Spleen (tissue), 11 donors: ENCODE data around the gene EML2. TPM values are rescaled to one million over a fixed set of nuclear protein-coding genes. Genes with fewer than 3 reads are reported as not detected.

ENCODE experiments used
- DNase-seq: peaks from one replicate; pipeline ENCODE4 v3.0.0-alpha.2; 2020
- H3K27ac ChIP-seq, 8 donors: fragments of 200-600 bp; sonication (generic) in 7 of 8; 1 replicate in 4 of 8; 2 replicates in 4 of 8; pipeline versions ENCODE4 v1.5.0 to v1.8.0; 2016 to 2021; ENCODE audit warnings: inconsistent platforms in 4 of 8, mild to moderate bottlenecking in 4 of 8, moderate library complexity in 1 of 8
- H3K27me3 ChIP-seq, 7 donors: fragments of 200-600 bp; sonication (generic) in 6 of 7; replicated peaks in 1 of 7; 1 replicate in 4 of 7; 2 replicates in 3 of 7; pipeline versions ENCODE4 v1.5.0 to v1.8.0; 2016 to 2021; ENCODE audit warnings: inconsistent platforms in 3 of 7, mild to moderate bottlenecking in 1 of 7
- H3K36me3 ChIP-seq, 6 donors: fragments of 200-600 bp; sonication (generic) in 5 of 6; 1 replicate in 4 of 6; 2 replicates in 2 of 6; pipeline versions ENCODE4 v1.5.0 to v1.8.0; 2016 to 2021; ENCODE audit warnings: inconsistent platforms in 2 of 6
- H3K4me1 ChIP-seq, 6 donors: fragments of 200-600 bp; sonication (generic) in 5 of 6; 1 replicate in 3 of 6; 2 replicates in 3 of 6; pipeline versions ENCODE4 v1.5.0 to v1.8.0; 2016 to 2021; ENCODE audit warnings: inconsistent platforms in 3 of 6
- H3K4me3 ChIP-seq, 8 donors: fragments of 200-600 bp; sonication (generic) in 7 of 8; 1 replicate in 4 of 8; 2 replicates in 4 of 8; pipeline versions ENCODE4 v1.5.0 to v1.8.0; 2016 to 2021; ENCODE audit warnings: inconsistent platforms in 4 of 8, mild to moderate bottlenecking in 4 of 8, moderate library complexity in 2 of 8
- H3K9me3 ChIP-seq, 8 donors: fragments of 200-600 bp; sonication (generic) in 7 of 8; 1 replicate in 4 of 8; 2 replicates in 4 of 8; pipeline versions ENCODE4 v1.5.0 to v1.8.0; 2016 to 2021; ENCODE audit warnings: inconsistent platforms in 4 of 8
- CTCF ChIP-seq, 11 experiments: fragments of 200-600 bp in 7 of 11; fragments of 450-650 bp in 4 of 11; sonication (generic) in 4 of 11; IDR thresholded peaks in 8 of 11; conservative IDR thresholded peaks in 3 of 11; 1 replicate in 7 of 11; 2 replicates in 4 of 11; pipeline versions ENCODE4 v1.4.0 to v1.8.0; 2016 to 2021; ENCODE audit warnings: antibody characterized with exemption in 11 of 11, inconsistent platforms in 4 of 11, mild to moderate bottlenecking in 1 of 11
- POLR2A ChIP-seq, 3 donors: fragments of 450-650 bp; IDR thresholded peaks; one replicate each; pipeline ENCODE4 v1.5.1; 2017; ENCODE audit warnings: antibody characterized with exemption in 3 of 3, mild to moderate bottlenecking in 1 of 3
- POLR2AphosphoS5 ChIP-seq, 3 donors: sonication (generic); formaldehyde crosslinking; IDR thresholded peaks; one replicate each; pipeline ENCODE4 v1.5.1; 2017; ENCODE audit warnings: antibody characterized with exemption in 3 of 3
- WGBS, 5 donors: extraction: QIAGEN DNeasy Blood & Tissue Kit in 3 of 5; methylation state at CpG; one replicate each; pipeline versions ENCODE4 v1.1.5 to v1.1.7; 2013 to 2018; 5-methylcytosine and 5-hydroxymethylcytosine counted together
- intact Hi-C: fragments of 100-400 bp; cut with DNase I; formaldehyde crosslinking; loops from one replicate; pipeline ENCODE4 v1.15.0; 2023; ENCODE audit warnings: low total_unique reads
- polyA plus RNA-seq, 3 donors: library from polyadenylated mRNA; stranded (reverse); fragments of 200-250 nt; gene quantifications; one replicate each; pipeline ENCODE4 v1.2.1, GENCODE V29; 2013
- total RNA-seq, 7 donors: library from RNA; depleted of rRNA in 3 of 7; stranded (reverse); fragments of >200 nt in 3 of 7; fragmentation: NEBNext Ultra II Directional in 4 of 7; extraction: Animal tissue kit (Norgen Biotek cat#: 25700) in 4 of 7; gene quantifications; one replicate each; pipeline versions ENCODE4 v1.1.0 to v1.2.1, GENCODE V29; 2016 to 2021
- donor health status: healthy with polysubstance abuse.
- donor health status: DM: no; HTN: no; CAD: no; lungs with moderate emphysema.
- donor health status: DM: no; HTN: no; CAD: no.
- donor health status: Bipolar disorder and iron deficiency.
- donor health status: healthy.
- donor health status: DM: no; HTN: no; CAD: no.
- donor health status: DM: yes; HTN: yes; CAD: no.

Gene EML2
- total and polyA plus RNA-seq, 10 donors: 27.1 to 60.6 (median 40.4) TPM

GRCh38 chr19:45593520-45593919 is 45.7 kb downstream of the EML2 start:
- Histone ChIP-seq H3K27ac (no peak overlapping the region), H3K36me3 (no peaks in the 10 kb centered on the region), H3K4me1 (peaks cover 6 to 47% (median 17%) of the 10 kb centered on the region in 6 donors), H3K4me3 (no peak overlapping the region), H3K27me3 (peaks cover 0 to 76% (median 18%) of the 10 kb centered on the region in 7 donors), H3K9me3 (no peaks in the 10 kb centered on the region)
- no peak for TF ChIP-seq POLR2A (IDR thresholded peaks at IDR 0.05)
- no peak for TF ChIP-seq POLR2AphosphoS5 (IDR thresholded peaks at IDR 0.05)
- no peak for TF ChIP-seq CTCF (IDR thresholded peaks at IDR 0.05 in 8 of 11, conservative IDR thresholded peaks at IDR 0.05 in 3 of 11)
- 14 to 29% (median 26%) methylated on average over 1 of the region's 1 CpG for WGBS, 5 donors
- no peak for DNase-seq
- intact Hi-C loops: no loop called here

GRCh38 chr19:45592366-45592765 is 46.8 kb downstream of the EML2 start:
- TF ChIP-seq POLR2AphosphoS5 (IDR thresholded peaks at IDR 0.05) (no peak), POLR2A (IDR thresholded peaks at IDR 0.05) (no peak), CTCF (IDR thresholded peaks at IDR 0.05 in 8 of 11, conservative IDR thresholded peaks at IDR 0.05 in 3 of 11) (no peak)
- Histone ChIP-seq H3K9me3 (no peaks in the 10 kb centered on the region), H3K4me3 (no peak overlapping the region), H3K27me3 (peaks cover 0 to 64% (median 13%) of the 10 kb centered on the region in 7 donors), H3K36me3 (no peaks in the 10 kb centered on the region), H3K27ac (peak overlapping the region in 4 of 8 donors; percentile 36 to 66 (median 44)), H3K4me1 (peaks cover 0 to 35% (median 5%) of the 10 kb centered on the region in 6 donors)
- intact Hi-C loops: no loop called here
- DNase-seq: no peak
- 13 to 28% (median 22%) methylated on average over 4 of the region's 4 CpGs for WGBS, 5 donors

- TF ChIP-seq POLR2A (IDR thresholded peaks at IDR 0.05): no peak
- TF ChIP-seq POLR2AphosphoS5 (IDR thresholded peaks at IDR 0.05): no peak
- intact Hi-C loops: no loop called here
- no peak overlapping the region for H3K4me3 ChIP-seq
- 89 to 94% (median 93%) methylated on average over 21 of the region's 21 CpGs for WGBS, 5 donors
- peak overlapping the region in 2 of 8 donors; percentile 43 to 66 for H3K27ac ChIP-seq
- H3K27me3 ChIP-seq: peaks cover 0 to 57% (median 11%) of the 10 kb centered on the region in 7 donors
- no peaks in the 10 kb centered on the region for H3K9me3 ChIP-seq
- H3K4me1 ChIP-seq: peaks cover 0 to 28% (median 2%) of the 10 kb centered on the region in 6 donors
- DNase-seq: no peak
- H3K36me3 ChIP-seq: no peaks in the 10 kb centered on the region
Measured at GRCh38 chr19:45591638-45592005, 47.6 kb downstream of the EML2 start.

- peak overlapping the region in 1 of 8 donors; percentile 66 for H3K27ac ChIP-seq
- H3K4me3 ChIP-seq: no peak overlapping the region
- peaks cover 0 to 52% (median 11%) of the 10 kb centered on the region in 7 donors for H3K27me3 ChIP-seq
- DNase-seq: peak; percentile 89
- H3K9me3 ChIP-seq: no peaks in the 10 kb centered on the region
- TF ChIP-seq CTCF (IDR thresholded peaks at IDR 0.05 in 8 of 11, conservative IDR thresholded peaks at IDR 0.05 in 3 of 11) (peak in 7 of 11 experiments; percentile 13 to 44 (median 29)), POLR2AphosphoS5 (IDR thresholded peaks at IDR 0.05) (peak in 1 of 3 donors; percentile 53), POLR2A (IDR thresholded peaks at IDR 0.05) (no peak)
- 55 to 64% (median 60%) methylated on average over 40 to 48 of the region's 48 CpGs for WGBS, 5 donors
- H3K36me3 ChIP-seq: no peaks in the 10 kb centered on the region
- H3K4me1 ChIP-seq: peaks cover 0 to 23% (median 0%) of the 10 kb centered on the region in 6 donors
- intact Hi-C loops: no loop called here
Measured at GRCh38 chr19:45591004-45591637, 48.1 kb downstream of the EML2 start.
